GM12878 (cell line): ENCODE results near the gene DTNBP1. TPM values are rescaled to one million over a fixed set of nuclear protein-coding genes. Genes with fewer than 3 reads are reported as not detected.

ENCODE experiments used
- ATAC-seq: fragments of 200-7000 bp; cut with Tn5 transposase; 3 replicates; pipeline ENCODE4 v1.9.1; 2020; ENCODE audit warnings: mild to moderate bottlenecking, moderate library complexity
- BruUV-seq: library from RNA; stranded (reverse); fragments of 400-500 nt; replicated peaks from 2 replicates; lab custom pipeline; 2021; lab: Mats Ljungman, UMichigan
- CTCF ChIA-PET: fragments of 300-600 bp; sonication (Branson Sonifier 250); formaldehyde crosslinking; extraction: SDS; loops from one replicate; lab custom pipeline; 2021; ENCODE audit warnings: inconsistent platforms; lab: Yijun Ruan, JAX
- POLR2A ChIA-PET: fragments of 350-600 bp; formaldehyde crosslinking; extraction: SDS; loops from one replicate; lab custom pipeline; 2021; ENCODE audit warnings: inconsistent platforms; lab: Charles Lee
- RAD21 ChIA-PET: fragments of 300-600 bp; sonication (Branson Sonifier 250); formaldehyde crosslinking; loops from one replicate; lab custom pipeline; 2023; ENCODE audit warnings: antibody characterized with exemption; ENCODE audit not compliant: unreplicated experiment; lab: Charles Lee
- SMC1A ChIA-PET: fragments of 300-600 bp; sonication (Branson Sonifier 250); formaldehyde crosslinking; loops from one replicate; lab custom pipeline; 2023; ENCODE audit not compliant: unreplicated experiment, uncharacterized antibody; lab: Charles Lee
- DNase-seq: peaks from one replicate; pipeline ENCODE4 v3.0.0-alpha.2; 2011; ENCODE audit warnings: low read depth, low spot score
- FAIRE-seq: peaks from 3 replicates; lab custom pipeline; 2011; peaks lifted over from hg19 to GRCh38; lab: Jason Lieb, UNC
- H2AFZ ChIP-seq: 2 replicates; pipeline ENCODE4 v1.6.0; 2011; ENCODE audit warnings: low read depth, low read length, control low read depth; ENCODE audit not compliant: control insufficient read depth
- H3K27ac ChIP-seq: 2 replicates; pipeline ENCODE4 v1.5.1; 2011; ENCODE audit warnings: control low read depth; ENCODE audit not compliant: control insufficient read depth, insufficient read depth
- H3K27me3 ChIP-seq, 2 experiments: replicated peaks in 1 of 2; 2 replicates each; pipeline versions ENCODE4 v1.6.0 to v1.6.1; 2011; ENCODE audit warnings: low read length in 1 of 2; ENCODE audit not compliant: control insufficient read depth in 2 of 2, insufficient read depth in 2 of 2
- H3K36me3 ChIP-seq, 2 experiments: 2 replicates each; pipeline ENCODE4 v1.5.1; 2011; ENCODE audit warnings: low read length in 1 of 2; ENCODE audit not compliant: control insufficient read depth in 2 of 2, insufficient read depth in 2 of 2
- H3K4me1 ChIP-seq: 2 replicates; pipeline ENCODE4 v1.6.1; 2011; ENCODE audit warnings: mild to moderate bottlenecking, low read length, moderate library complexity, mixed read lengths; ENCODE audit not compliant: control insufficient read depth, insufficient read depth
- H3K4me2 ChIP-seq: 2 replicates; pipeline ENCODE4 v1.6.0; 2011; ENCODE audit warnings: control low read depth; ENCODE audit not compliant: control insufficient read depth, insufficient read depth
- H3K4me3 ChIP-seq: fragments of 200-600 bp; sonication (generic); 2 replicates; pipeline ENCODE4 v1.5.1; 2016
- H3K79me2 ChIP-seq: 2 replicates; pipeline ENCODE4 v1.6.0; 2011; ENCODE audit warnings: low read length; ENCODE audit not compliant: control insufficient read depth, insufficient read depth
- H3K9ac ChIP-seq: 2 replicates; pipeline ENCODE4 v1.8.0; 2011; ENCODE audit warnings: low read length, control low read depth, mixed read lengths; ENCODE audit not compliant: control insufficient read depth, insufficient read depth
- H3K9me3 ChIP-seq: replicated peaks from 3 replicates; pipeline ENCODE4 v1.5.1; 2011; ENCODE audit warnings: mild to moderate bottlenecking, low read length; ENCODE audit not compliant: control insufficient read depth, insufficient read depth
- H4K20me1 ChIP-seq: 2 replicates; pipeline ENCODE4 v1.6.0; 2011; ENCODE audit not compliant: control insufficient read depth, insufficient read depth
- CREB1 ChIP-seq: IDR thresholded peaks from 2 replicates; pipeline ENCODE4 v1.6.1; 2012; ENCODE audit warnings: low read depth, mild to moderate bottlenecking, inconsistent platforms
- HDAC6 ChIP-seq: fragments of 200-600 bp; sonication (generic); IDR thresholded peaks from one replicate; pipeline ENCODE4 v1.8.0; 2017; ENCODE audit warnings: antibody characterized with exemption; ENCODE audit not compliant: unreplicated experiment
- MEF2B ChIP-seq: fragments of 450-650 bp; IDR thresholded peaks from 2 replicates; pipeline ENCODE4 v1.6.1; 2018; ENCODE audit warnings: mild to moderate bottlenecking, moderate library complexity; ENCODE audit not compliant: partially characterized antibody, poor library complexity, severe bottlenecking
- RELB ChIP-seq: fragments of 450-650 bp; IDR thresholded peaks from 2 replicates; pipeline ENCODE4 v1.6.1; 2017; ENCODE audit warnings: low read depth, mild to moderate bottlenecking, moderate library complexity
- WGBS: methylation state at CpG from one replicate; pipeline ENCODE4 v1.1.6; 2016; ENCODE audit warnings: low lambda C conversion rate; ENCODE audit not compliant: insufficient replicate concordance, insufficient coverage; ENCODE audit errors: missing lambda C conversion rate; 5-methylcytosine and 5-hydroxymethylcytosine counted together
- in situ Hi-C: fragments of 300-500 bp; cut with MboI; formaldehyde crosslinking; loops from 9 replicates; pipeline ENCODE4 v1.14.3; 2018; ENCODE audit warnings: mixed read lengths
- intact Hi-C: fragments of 100-400 bp; cut with micrococcal nuclease; formaldehyde crosslinking; loops from one replicate; pipeline ENCODE4 v1.14.2; 2022; ENCODE audit not compliant: unreplicated experiment
- polyA plus RNA-seq, 11 experiments: library from polyadenylated mRNA; depleted of rRNA in 4 of 11; unstranded in 6 of 11; stranded (reverse) in 5 of 11; fragments of >200 nt; fragmentation: Nextera tagmentation in 4 of 11; fragmentation: Illumina TruSeq in 1 of 11; extraction: Ambion mirVana in 4 of 11; extraction: Trizol in 1 of 11; gene quantifications; 1 replicate in 1 of 11; 2 replicates in 10 of 11; pipeline versions ENCODE4 v1.2.1 to v1.2.3, GENCODE V29; 2011 to 2016; ENCODE audit warnings: inconsistent platforms in 2 of 11, missing spikeins in 2 of 11, low read depth in 1 of 11
- total RNA-seq, 4 experiments: library from RNA; depleted of rRNA in 3 of 4; stranded (reverse); fragments of >200 nt in 3 of 4; fragmentation: Illumina TruSeq in 1 of 4; extraction: Trizol in 1 of 4; gene quantifications; 2 replicates each; pipeline versions ENCODE4 v1.2.1 to v1.2.3, GENCODE V29; 2013 to 2021

The DTNBP1 gene
- total and polyA plus RNA-seq, 10 of the 15 experiments (the other 5 are each of a cell fraction or from before 2014, with no cell fraction given): 7.1 to 40.3 (median 20.1) TPM

GRCh38 chr6:15661853-15662325 is 939 bp downstream of the DTNBP1 start:
- H3K27me3 ChIP-seq: no peaks in the 10 kb centered on the region; a peak in 1 of 4 replicates
- FAIRE-seq: no peak
- H3K4me3 ChIP-seq: peak overlapping the region; percentile 90
- intact Hi-C loops (no loop called here), in situ Hi-C loops (no loop called here)
- WGBS: 8% methylated on average over 26 of the region's 26 CpGs
- peak; percentile 2; the same call in 2 of the 3 replicates for ATAC-seq
- H3K79me2 ChIP-seq: peaks cover 13% of the 10 kb centered on the region
- DNase-seq: no peak
- peak overlapping the region; percentile 95 for H3K4me2 ChIP-seq
- peak overlapping the region; percentile 76 for H3K27ac ChIP-seq
- no peaks in the 10 kb centered on the region for H3K9me3 ChIP-seq
- peak overlapping the region; percentile 80 for H3K9ac ChIP-seq
- CTCF ChIA-PET: interaction anchor here (0.6 to 1.5 kb wide), 4 partner anchors 20 to 521 kb away, joined by 3 to 6 read pairs (median 3); no protein-coding TSS in a partner anchor
- H3K4me1 ChIP-seq: peaks cover 26% of the 10 kb centered on the region
- H2AFZ ChIP-seq: peak overlapping the region; percentile 83
- RAD21 ChIA-PET: interaction anchor here (0.7 to 1.9 kb wide), 10 partner anchors 9 to 521 kb away, joined by 3 to 14 read pairs (median 3); partner anchors contain the start of gene MYLIP
- TF ChIP-seq CREB1: no peak
- peak; percentile 62 for TF ChIP-seq HDAC6
- no peak for TF ChIP-seq RELB
- peak; percentile 37 for TF ChIP-seq MEF2B
- H3K36me3 ChIP-seq: no peaks in the 10 kb centered on the region
- no peaks in the 10 kb centered on the region for H4K20me1 ChIP-seq
- SMC1A ChIA-PET: interaction anchor here (0.9 to 9.8 kb wide), 9 partner anchors 10 to 544 kb away, joined by 3 to 79 read pairs (median 3); no protein-coding TSS in a partner anchor
- no TSS peak for BruUV-seq
- POLR2A ChIA-PET: interaction anchor here (0.5 to 2.5 kb wide), 6 partner anchors 9 to 273 kb away, joined by 3 to 14 read pairs (median 4); no protein-coding TSS in a partner anchor
